HEK293 (cell line): ENCODE results near the gene POLD3.

ENCODE experiments used
- CTCF ChIA-PET: fragments of 350-600 bp; formaldehyde crosslinking; extraction: SDS; loops from one replicate; lab custom pipeline; 2021; ENCODE audit warnings: antibody characterized with exemption; lab: Yijun Ruan, JAX
- POLR2A ChIA-PET: fragments of 300-600 bp; formaldehyde crosslinking; extraction: SDS; loops from one replicate; lab custom pipeline; 2020; ENCODE audit warnings: antibody characterized with exemption, inconsistent platforms; lab: Yijun Ruan, JAX
- H3K27ac ChIP-seq: fragments of 200-500 bp; sonication (Bioruptor generic); 2 replicates; pipeline ENCODE4 v1.5.1; 2014; ENCODE audit warnings: low read depth, low read length, control low read depth, inconsistent platforms; ENCODE audit errors: extremely low read depth
- H3K36me3 ChIP-seq, 2 experiments: fragments of 200-500 bp in 1 of 2; sonication (Bioruptor generic) in 1 of 2; 1 replicate in 1 of 2; 2 replicates in 1 of 2; pipeline ENCODE4 v1.5.1; 2014 to 2017; ENCODE audit warnings: inconsistent platforms in 2 of 2, low read length in 2 of 2; ENCODE audit not compliant: control insufficient read depth in 2 of 2, insufficient read depth in 1 of 2
- H3K4me1 ChIP-seq: fragments of 200-500 bp; sonication (Bioruptor generic); 2 replicates; pipeline ENCODE4 v1.5.1; 2014; ENCODE audit warnings: mild to moderate bottlenecking, low read length, inconsistent platforms; ENCODE audit not compliant: control insufficient read depth, insufficient read depth
- H3K4me3 ChIP-seq: 2 replicates; pipeline ENCODE4 v1.5.1; 2011; ENCODE audit warnings: low read depth, mild to moderate bottlenecking, control low read depth, low read length, moderate library complexity
- H3K9me3 ChIP-seq: fragments of 200-500 bp; sonication (Bioruptor generic); 2 replicates; pipeline ENCODE4 v1.5.1; 2014; ENCODE audit warnings: low read depth, low read length, inconsistent platforms; ENCODE audit not compliant: control insufficient read depth, insufficient read depth
- BCL11A ChIP-seq: fragments of 450-650 bp; formaldehyde crosslinking; IDR thresholded peaks from 2 replicates; pipeline ENCODE4 v1.5.1; 2016; ENCODE audit warnings: low read depth, missing biosample characterization, missing genetic modification characterization
- BCL11B ChIP-seq: fragments of 450-650 bp; formaldehyde crosslinking; IDR thresholded peaks from 2 replicates; pipeline ENCODE4 v1.5.1; 2016; ENCODE audit warnings: low read depth, missing biosample characterization, missing genetic modification characterization
- REPIN1 ChIP-seq: fragments of 450-650 bp; formaldehyde crosslinking; IDR thresholded peaks from 2 replicates; pipeline ENCODE4 v1.5.1; 2017; ENCODE audit warnings: missing biosample characterization, missing genetic modification characterization, low read depth
- YY1 ChIP-seq: fragments of 450-650 bp; formaldehyde crosslinking; IDR thresholded peaks from 2 replicates; pipeline ENCODE4 v1.5.1; 2018; ENCODE audit warnings: missing biosample characterization, missing genetic modification characterization
- ZBTB17 ChIP-seq: fragments of 450-650 bp; formaldehyde crosslinking; IDR thresholded peaks from 2 replicates; pipeline ENCODE4 v1.5.1; 2016; ENCODE audit warnings: missing biosample characterization, missing genetic modification characterization
- ZBTB44 ChIP-seq: fragments of 450-650 bp; IDR thresholded peaks from 2 replicates; pipeline ENCODE4 v1.5.1; 2018; ENCODE audit warnings: missing biosample characterization, mild to moderate bottlenecking, missing genetic modification characterization
- ZFP3 ChIP-seq: fragments of 450-650 bp; formaldehyde crosslinking; IDR thresholded peaks from 2 replicates; pipeline ENCODE4 v1.5.1; 2016; ENCODE audit warnings: low read depth, missing biosample characterization, missing genetic modification characterization
- ZFP41 ChIP-seq: fragments of 450-650 bp; formaldehyde crosslinking; IDR thresholded peaks from 2 replicates; pipeline ENCODE4 v1.5.1; 2016; ENCODE audit warnings: missing biosample characterization, missing genetic modification characterization, borderline replicate concordance
- ZNF112 ChIP-seq: fragments of 450-650 bp; formaldehyde crosslinking; IDR thresholded peaks from 2 replicates; pipeline ENCODE4 v1.5.0; 2017; ENCODE audit warnings: missing biosample characterization, missing genetic modification characterization
- ZNF211 ChIP-seq: fragments of 450-650 bp; formaldehyde crosslinking; IDR thresholded peaks from 2 replicates; pipeline ENCODE4 v1.5.1; 2016; ENCODE audit warnings: low read depth, missing biosample characterization, missing genetic modification characterization
- ZNF248 ChIP-seq: fragments of 450-650 bp; formaldehyde crosslinking; IDR thresholded peaks from 2 replicates; pipeline ENCODE4 v1.5.1; 2017; ENCODE audit warnings: missing biosample characterization, missing genetic modification characterization
- ZNF302 ChIP-seq: fragments of 450-650 bp; formaldehyde crosslinking; IDR thresholded peaks from 2 replicates; pipeline ENCODE4 v1.5.1; 2016; ENCODE audit warnings: missing biosample characterization, missing genetic modification characterization, low read depth
- ZNF555 ChIP-seq: fragments of 450-650 bp; formaldehyde crosslinking; conservative IDR thresholded peaks from 2 replicates; pipeline ENCODE4 v1.5.1; 2017; ENCODE audit warnings: missing biosample characterization, mild to moderate bottlenecking, missing genetic modification characterization, inconsistent platforms
- ZNF560 ChIP-seq: fragments of 450-650 bp; formaldehyde crosslinking; IDR thresholded peaks from 2 replicates; pipeline ENCODE4 v1.5.1; 2017; ENCODE audit warnings: missing biosample characterization, missing genetic modification characterization, borderline replicate concordance
- ZNF623 ChIP-seq: fragments of 450-650 bp; formaldehyde crosslinking; IDR thresholded peaks from 2 replicates; pipeline ENCODE4 v1.5.1; 2016; ENCODE audit warnings: missing biosample characterization, missing genetic modification characterization
- ZNF792 ChIP-seq: fragments of 450-650 bp; formaldehyde crosslinking; IDR thresholded peaks from 2 replicates; pipeline ENCODE4 v1.5.1; 2016; ENCODE audit warnings: missing biosample characterization, missing genetic modification characterization
- TF ChIP-seq, protein P1 (sequence below): fragments of 450-650 bp; formaldehyde crosslinking; IDR thresholded peaks from 2 replicates; pipeline ENCODE4 v1.5.0; 2017; ENCODE audit warnings: missing biosample characterization, missing genetic modification characterization, borderline replicate concordance
- TF ChIP-seq, protein P2 (sequence below): fragments of 450-650 bp; formaldehyde crosslinking; IDR thresholded peaks from 2 replicates; pipeline ENCODE4 v1.5.1; 2016; ENCODE audit warnings: missing biosample characterization, missing genetic modification characterization, borderline replicate concordance
- TF ChIP-seq, protein P3 (sequence below): fragments of 450-650 bp; formaldehyde crosslinking; IDR thresholded peaks from 2 replicates; pipeline ENCODE4 v1.5.1; 2016; ENCODE audit warnings: missing biosample characterization, missing genetic modification characterization

Gene POLD3

DNA sequence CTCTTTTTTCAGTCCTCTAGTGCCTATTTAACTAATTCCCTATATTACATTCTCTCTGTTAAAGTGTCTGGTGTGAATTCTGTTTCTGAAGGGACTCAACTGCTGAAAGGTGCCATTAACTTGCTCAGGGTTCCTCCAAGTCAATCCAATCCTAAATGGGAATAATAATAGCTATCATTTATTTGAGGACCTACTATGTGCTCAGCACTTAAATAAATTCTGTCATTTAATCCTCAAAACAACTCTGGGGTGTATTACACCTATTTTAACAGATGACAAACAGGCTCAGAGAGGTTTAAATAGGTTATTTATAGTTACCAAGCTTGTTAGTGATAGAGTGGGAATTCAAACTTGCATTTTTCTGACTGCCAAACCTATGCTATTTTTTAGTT is 40.6 kb upstream of the POLD3 start:
- CTCF ChIA-PET: interaction anchor here (0.9 to 1.2 kb wide), 2 partner anchors 98 to 102 kb away, joined by 4 to 5 read pairs; no protein-coding TSS in a partner anchor
- Histone ChIP-seq H3K4me1 (no peaks in the 10 kb centered on the region), H3K36me3 (no peaks in the 10 kb centered on the region), H3K9me3 (no peaks in the 10 kb centered on the region), H3K27ac (no peak overlapping the region), H3K4me3 (no peak overlapping the region)
- TF ChIP-seq REPIN1 (no peak), ZNF623 (no peak), YY1 (tag by site-specific recombination) (no peak), ZBTB17 (tag by site-specific recombination) (no peak), BCL11B (tag by site-specific recombination) (no peak), ZNF555 (tag by site-specific recombination) (no peak), ZNF302 (tag by site-specific recombination) (no peak), ZNF211 (tag by site-specific recombination) (no peak), ZNF560 (tag by site-specific recombination) (no peak), ZNF792 (tag by site-specific recombination) (no peak), ZFP41 (no peak), BCL11A (tag by site-specific recombination) (no peak), ZNF248 (no peak)
- TF ChIP-seq, protein P1, sequence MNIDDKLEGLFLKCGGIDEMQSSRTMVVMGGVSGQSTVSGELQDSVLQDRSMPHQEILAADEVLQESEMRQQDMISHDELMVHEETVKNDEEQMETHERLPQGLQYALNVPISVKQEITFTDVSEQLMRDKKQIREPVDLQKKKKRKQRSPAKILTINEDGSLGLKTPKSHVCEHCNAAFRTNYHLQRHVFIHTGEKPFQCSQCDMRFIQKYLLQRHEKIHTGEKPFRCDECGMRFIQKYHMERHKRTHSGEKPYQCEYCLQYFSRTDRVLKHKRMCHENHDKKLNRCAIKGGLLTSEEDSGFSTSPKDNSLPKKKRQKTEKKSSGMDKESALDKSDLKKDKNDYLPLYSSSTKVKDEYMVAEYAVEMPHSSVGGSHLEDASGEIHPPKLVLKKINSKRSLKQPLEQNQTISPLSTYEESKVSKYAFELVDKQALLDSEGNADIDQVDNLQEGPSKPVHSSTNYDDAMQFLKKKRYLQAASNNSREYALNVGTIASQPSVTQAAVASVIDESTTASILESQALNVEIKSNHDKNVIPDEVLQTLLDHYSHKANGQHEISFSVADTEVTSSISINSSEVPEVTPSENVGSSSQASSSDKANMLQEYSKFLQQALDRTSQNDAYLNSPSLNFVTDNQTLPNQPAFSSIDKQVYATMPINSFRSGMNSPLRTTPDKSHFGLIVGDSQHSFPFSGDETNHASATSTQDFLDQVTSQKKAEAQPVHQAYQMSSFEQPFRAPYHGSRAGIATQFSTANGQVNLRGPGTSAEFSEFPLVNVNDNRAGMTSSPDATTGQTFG (tag by site-specific recombination): no peak
- POLR2A ChIA-PET: interaction anchor here (2.5 kb wide), 1 partner anchor 58 kb away, joined by 10 read pairs; the partner anchor contains the start of gene LIPT2

- H3K9me3 ChIP-seq: no peaks in the 10 kb centered on the region
Observed at GRCh38 chr11:74557526-74557925, 34.9 kb upstream of the POLD3 start.

More at GRCh38 chr11:74557526-74557925, 34.9 kb upstream of the POLD3 start:
- Histone ChIP-seq H3K4me1 (no peaks in the 10 kb centered on the region), H3K36me3 (no peaks in the 10 kb centered on the region), H3K4me3 (no peak overlapping the region), H3K27ac (no peak overlapping the region)
- ChIA-PET CTCF (no interaction called here), POLR2A (no interaction called here)
- TF ChIP-seq, protein P2, sequence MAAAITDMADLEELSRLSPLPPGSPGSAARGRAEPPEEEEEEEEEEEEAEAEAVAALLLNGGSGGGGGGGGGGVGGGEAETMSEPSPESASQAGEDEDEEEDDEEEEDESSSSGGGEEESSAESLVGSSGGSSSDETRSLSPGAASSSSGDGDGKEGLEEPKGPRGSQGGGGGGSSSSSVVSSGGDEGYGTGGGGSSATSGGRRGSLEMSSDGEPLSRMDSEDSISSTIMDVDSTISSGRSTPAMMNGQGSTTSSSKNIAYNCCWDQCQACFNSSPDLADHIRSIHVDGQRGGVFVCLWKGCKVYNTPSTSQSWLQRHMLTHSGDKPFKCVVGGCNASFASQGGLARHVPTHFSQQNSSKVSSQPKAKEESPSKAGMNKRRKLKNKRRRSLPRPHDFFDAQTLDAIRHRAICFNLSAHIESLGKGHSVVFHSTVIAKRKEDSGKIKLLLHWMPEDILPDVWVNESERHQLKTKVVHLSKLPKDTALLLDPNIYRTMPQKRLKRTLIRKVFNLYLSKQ (tag by site-specific recombination): no peak
- TF ChIP-seq ZNF112 (tag by site-specific recombination) (no peak), ZBTB44 (tag by site-specific recombination) (no peak), ZFP3 (tag by site-specific recombination) (no peak)
- TF ChIP-seq, protein P3, sequence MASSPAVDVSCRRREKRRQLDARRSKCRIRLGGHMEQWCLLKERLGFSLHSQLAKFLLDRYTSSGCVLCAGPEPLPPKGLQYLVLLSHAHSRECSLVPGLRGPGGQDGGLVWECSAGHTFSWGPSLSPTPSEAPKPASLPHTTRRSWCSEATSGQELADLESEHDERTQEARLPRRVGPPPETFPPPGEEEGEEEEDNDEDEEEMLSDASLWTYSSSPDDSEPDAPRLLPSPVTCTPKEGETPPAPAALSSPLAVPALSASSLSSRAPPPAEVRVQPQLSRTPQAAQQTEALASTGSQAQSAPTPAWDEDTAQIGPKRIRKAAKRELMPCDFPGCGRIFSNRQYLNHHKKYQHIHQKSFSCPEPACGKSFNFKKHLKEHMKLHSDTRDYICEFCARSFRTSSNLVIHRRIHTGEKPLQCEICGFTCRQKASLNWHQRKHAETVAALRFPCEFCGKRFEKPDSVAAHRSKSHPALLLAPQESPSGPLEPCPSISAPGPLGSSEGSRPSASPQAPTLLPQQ (tag by site-specific recombination): no peak
